HEK293 (cell line): ENCODE data around the gene RNF2.

Experiments used
- RBAK ChIP-seq: fragments of 450-650 bp; formaldehyde crosslinking; IDR thresholded peaks from 2 replicates; pipeline ENCODE4 v1.5.1; 2016; ENCODE audit warnings: missing biosample characterization, missing genetic modification characterization
- ZBTB17 ChIP-seq: fragments of 450-650 bp; formaldehyde crosslinking; IDR thresholded peaks from 2 replicates; pipeline ENCODE4 v1.5.1; 2016; ENCODE audit warnings: missing biosample characterization, missing genetic modification characterization
- ZNF202 ChIP-seq: fragments of 450-650 bp; formaldehyde crosslinking; IDR thresholded peaks from 2 replicates; pipeline ENCODE4 v1.5.1; 2016; ENCODE audit warnings: missing biosample characterization, missing genetic modification characterization, borderline replicate concordance
- ZNF558 ChIP-seq: fragments of 450-650 bp; formaldehyde crosslinking; IDR thresholded peaks from 2 replicates; pipeline ENCODE4 v1.5.1; 2016; ENCODE audit warnings: missing biosample characterization, missing genetic modification characterization
- ZNF560 ChIP-seq: fragments of 450-650 bp; formaldehyde crosslinking; IDR thresholded peaks from 2 replicates; pipeline ENCODE4 v1.5.1; 2017; ENCODE audit warnings: missing biosample characterization, missing genetic modification characterization, borderline replicate concordance
- TF ChIP-seq, protein P1 (sequence below): fragments of 450-650 bp; formaldehyde crosslinking; IDR thresholded peaks from 2 replicates; pipeline ENCODE4 v1.5.1; 2016; ENCODE audit warnings: missing biosample characterization, missing genetic modification characterization
- TF ChIP-seq, protein P2 (sequence below): fragments of 450-650 bp; formaldehyde crosslinking; IDR thresholded peaks from 2 replicates; pipeline ENCODE4 v1.5.1; 2016; ENCODE audit warnings: missing biosample characterization, missing genetic modification characterization
- TF ChIP-seq, protein P3 (sequence below): fragments of 450-650 bp; formaldehyde crosslinking; IDR thresholded peaks from 2 replicates; pipeline ENCODE4 v1.5.1; 2016; ENCODE audit warnings: missing biosample characterization, missing genetic modification characterization

DNA sequence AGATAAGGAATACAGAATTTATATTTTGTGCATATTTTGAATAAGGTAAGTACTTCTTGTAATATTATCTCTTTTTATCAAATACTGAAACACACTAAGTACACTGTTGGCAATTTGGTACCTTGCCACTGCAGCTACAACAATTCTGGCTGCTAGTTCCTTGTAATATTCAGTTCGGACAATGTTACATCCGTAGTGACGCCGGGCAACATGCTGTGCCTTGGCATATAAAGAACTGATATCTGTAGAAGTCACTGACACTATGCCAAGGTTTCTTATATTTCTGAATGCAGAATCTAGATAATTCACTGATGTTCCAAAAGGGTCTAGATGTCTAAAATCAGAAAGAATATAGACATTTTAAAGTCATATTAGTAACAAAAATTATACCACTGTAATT is 93.9 kb downstream of the RNF2 start:
- TF ChIP-seq RBAK (tag by site-specific recombination) (no peak), ZBTB17 (no peak), ZNF202 (tag by site-specific recombination) (no peak), ZNF560 (no peak), ZNF558 (tag by site-specific recombination) (no peak)
- TF ChIP-seq, protein P1, sequence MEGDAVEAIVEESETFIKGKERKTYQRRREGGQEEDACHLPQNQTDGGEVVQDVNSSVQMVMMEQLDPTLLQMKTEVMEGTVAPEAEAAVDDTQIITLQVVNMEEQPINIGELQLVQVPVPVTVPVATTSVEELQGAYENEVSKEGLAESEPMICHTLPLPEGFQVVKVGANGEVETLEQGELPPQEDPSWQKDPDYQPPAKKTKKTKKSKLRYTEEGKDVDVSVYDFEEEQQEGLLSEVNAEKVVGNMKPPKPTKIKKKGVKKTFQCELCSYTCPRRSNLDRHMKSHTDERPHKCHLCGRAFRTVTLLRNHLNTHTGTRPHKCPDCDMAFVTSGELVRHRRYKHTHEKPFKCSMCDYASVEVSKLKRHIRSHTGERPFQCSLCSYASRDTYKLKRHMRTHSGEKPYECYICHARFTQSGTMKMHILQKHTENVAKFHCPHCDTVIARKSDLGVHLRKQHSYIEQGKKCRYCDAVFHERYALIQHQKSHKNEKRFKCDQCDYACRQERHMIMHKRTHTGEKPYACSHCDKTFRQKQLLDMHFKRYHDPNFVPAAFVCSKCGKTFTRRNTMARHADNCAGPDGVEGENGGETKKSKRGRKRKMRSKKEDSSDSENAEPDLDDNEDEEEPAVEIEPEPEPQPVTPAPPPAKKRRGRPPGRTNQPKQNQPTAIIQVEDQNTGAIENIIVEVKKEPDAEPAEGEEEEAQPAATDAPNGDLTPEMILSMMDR (tag by site-specific recombination), result no peak
- TF ChIP-seq, protein P2, sequence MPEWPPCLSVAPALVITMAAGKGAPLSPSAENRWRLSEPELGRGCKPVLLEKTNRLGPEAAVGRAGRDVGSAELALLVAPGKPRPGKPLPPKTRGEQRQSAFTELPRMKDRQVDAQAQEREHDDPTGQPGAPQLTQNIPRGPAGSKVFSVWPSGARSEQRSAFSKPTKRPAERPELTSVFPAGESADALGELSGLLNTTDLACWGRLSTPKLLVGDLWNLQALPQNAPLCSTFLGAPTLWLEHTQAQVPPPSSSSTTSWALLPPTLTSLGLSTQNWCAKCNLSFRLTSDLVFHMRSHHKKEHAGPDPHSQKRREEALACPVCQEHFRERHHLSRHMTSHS, result no peak
- TF ChIP-seq, protein P3, sequence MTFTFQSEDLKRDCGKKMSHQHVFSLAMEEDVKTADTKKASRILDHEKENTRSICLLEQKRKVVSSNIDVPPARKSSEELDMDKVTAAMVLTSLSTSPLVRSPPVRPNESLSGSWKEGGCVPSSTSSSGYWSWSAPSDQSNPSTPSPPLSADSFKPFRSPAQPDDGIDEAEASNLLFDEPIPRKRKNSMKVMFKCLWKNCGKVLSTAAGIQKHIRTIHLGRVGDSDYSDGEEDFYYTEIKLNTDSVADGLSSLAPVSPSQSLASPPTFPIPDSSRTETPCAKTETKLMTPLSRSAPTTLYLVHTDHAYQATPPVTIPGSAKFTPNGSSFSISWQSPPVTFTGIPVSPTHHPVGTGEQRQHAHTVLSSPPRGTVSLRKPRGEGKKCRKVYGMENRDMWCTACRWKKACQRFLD (tag by site-specific recombination), result no peak
